AG04449 (cell line): Measurements from ENCODE around the gene ADD2.

Experiments
- CTCF ChIA-PET: fragments of 350-600 bp; formaldehyde crosslinking; extraction: SDS; loops from one replicate; lab custom pipeline; 2021; ENCODE audit warnings: antibody characterized with exemption; lab: Yijun Ruan, JAX
- POLR2A ChIA-PET: fragments of 400-600, 350-600 bp; formaldehyde crosslinking; extraction: SDS; loops from one replicate; lab custom pipeline; 2020; ENCODE audit warnings: antibody characterized with exemption, inconsistent platforms; lab: Yijun Ruan, JAX
- DNase-seq: peaks from one replicate; pipeline ENCODE4 v3.0.0-alpha.2; 2010; ENCODE audit warnings: low read depth, low spot score
- H3K4me3 ChIP-seq: 2 replicates; pipeline ENCODE4 v1.5.1; 2011; ENCODE audit warnings: low read depth, mild to moderate bottlenecking, control low read depth, low read length
- CTCF ChIP-seq: IDR thresholded peaks from one replicate; pipeline ENCODE4 v1.5.1; 2011; ENCODE audit warnings: mild to moderate bottlenecking, moderate library complexity, low read length, control low read depth, inconsistent platforms; ENCODE audit not compliant: insufficient read depth; ENCODE audit errors: missing control alignments

Gene ADD2

GRCh38 chr2:70732766-70733645, 35.0 kb downstream of the ADD2 start:
- POLR2A ChIA-PET = no interaction called here
- no peak overlapping the region for H3K4me3 ChIP-seq
- CTCF ChIA-PET = no interaction called here
- DNase-seq = no peak
- no peak for TF ChIP-seq CTCF

GRCh38 chr2:70730730-70731129, 37.3 kb downstream of the ADD2 start:
- DNase-seq = no peak
- CTCF ChIA-PET = no interaction called here
- POLR2A ChIA-PET = no interaction called here
- TF ChIP-seq CTCF = no peak
- no peak overlapping the region for H3K4me3 ChIP-seq

GRCh38 chr2:70729647-70730046, 38.4 kb downstream of the ADD2 start:
- ChIA-PET CTCF (no interaction called here), POLR2A (no interaction called here)
- no peak for DNase-seq
- no peak for TF ChIP-seq CTCF
- no peak overlapping the region for H3K4me3 ChIP-seq

- POLR2A ChIA-PET = no interaction called here
- H3K4me3 ChIP-seq = no peak overlapping the region
- no peak for DNase-seq
- CTCF ChIA-PET = no interaction called here
- TF ChIP-seq CTCF = no peak
These were observed 39.9 kb downstream of the ADD2 start for GRCh38 chr2:70728128-70728527.

GRCh38 chr2:70726947-70727725, 40.9 kb downstream of the ADD2 start:
- CTCF ChIA-PET = no interaction called here
- DNase-seq = no peak

More at GRCh38 chr2:70726947-70727725, 40.9 kb downstream of the ADD2 start:
- POLR2A ChIA-PET = no interaction called here
- no peak for TF ChIP-seq CTCF
- H3K4me3 ChIP-seq = no peak overlapping the region
